HS-27A (cell line): ENCODE measurements around the gene ZNF484.
"Not testable (repeated sequence)": the region's sequence is repeated elsewhere in the genome, so short reads cannot be mapped to it uniquely, and the experiment has no call there.

Experiments
- DNase-seq: peaks from one replicate; pipeline ENCODE4 v3.0.0-alpha.2; 2012; ENCODE audit warnings: low read depth, missing footprints

The ZNF484 gene

GRCh38 chr9:92877531-92878430, at the start of gene ZNF484:
TSS of gene ZNF484 (minus strand) at chr9:92878038. CDS start at chr9:92875029, 3,009 bp downstream.
- peak; percentile 94 for DNase-seq

GRCh38 chr9:92920437-92920836, 42.6 kb upstream of the ZNF484 start:
- no peak for DNase-seq

GRCh38 chr9:92917176-92917800, 39.5 kb upstream of the ZNF484 start:
- no peak for DNase-seq

GRCh38 chr9:92911511-92912475, 34.0 kb upstream of the ZNF484 start:
- no peak for DNase-seq

- DNase-seq = not testable (repeated sequence)
Measured at GRCh38 chr9:92905137-92905536, 27.3 kb upstream of the ZNF484 start.

GRCh38 chr9:92897323-92897722, 19.5 kb upstream of the ZNF484 start:
- no peak for DNase-seq

- DNase-seq = no peak
Measured at GRCh38 chr9:92895812-92896436, 18.1 kb upstream of the ZNF484 start.

- no peak for DNase-seq
Measured at GRCh38 chr9:92894711-92895362, 17.0 kb upstream of the ZNF484 start.

GRCh38 chr9:92893916-92894610, 16.2 kb upstream of the ZNF484 start:
- DNase-seq = not testable (repeated sequence)

GRCh38 chr9:92892276-92892675, 14.4 kb upstream of the ZNF484 start:
- DNase-seq = not testable (repeated sequence)

GRCh38 chr9:92890761-92891160, 12.9 kb upstream of the ZNF484 start:
- DNase-seq = no peak

GRCh38 chr9:92887880-92888338, 10.1 kb upstream of the ZNF484 start:
- no peak for DNase-seq

- not testable (repeated sequence) for DNase-seq
Measured at GRCh38 chr9:92886846-92887610, 9.2 kb upstream of the ZNF484 start.

GRCh38 chr9:92883666-92884405, 6.0 kb upstream of the ZNF484 start:
- DNase-seq = not testable (repeated sequence)

GRCh38 chr9:92882276-92882675, 4.4 kb upstream of the ZNF484 start:
- DNase-seq = no peak

GRCh38 chr9:92875373-92875772, 2.5 kb downstream of the ZNF484 start:
- DNase-seq = no peak

GRCh38 chr9:92870289-92870688, 7.5 kb downstream of the ZNF484 start:
- DNase-seq = no peak

GRCh38 chr9:92866600-92866999, 11.2 kb downstream of the ZNF484 start:
- DNase-seq = not testable (repeated sequence)

- no peak for DNase-seq
Measured at GRCh38 chr9:92864152-92864551, 13.7 kb downstream of the ZNF484 start.
